Bronchial epithelial cell (primary cell): ENCODE measurements around the gene KLHL25. TPM values are rescaled to one million over a fixed set of nuclear protein-coding genes. Genes with fewer than 3 reads are reported as not detected.

Source experiments
- DNase-seq: peaks from one replicate; pipeline ENCODE4 v3.0.0-alpha.2; 2010; ENCODE audit warnings: low read depth
- FAIRE-seq: peaks from 2 replicates; lab custom pipeline; 2011; peaks lifted over from hg19 to GRCh38; lab: Jason Lieb, UNC
- H3K27me3 ChIP-seq: 2 replicates; pipeline ENCODE4 v1.5.1; 2011; ENCODE audit warnings: low read length; ENCODE audit not compliant: control insufficient read depth, insufficient read depth
- H3K36me3 ChIP-seq: 2 replicates; pipeline ENCODE4 v1.5.1; 2011; ENCODE audit warnings: low read length; ENCODE audit not compliant: control insufficient read depth, insufficient read depth
- H3K4me3 ChIP-seq: 2 replicates; pipeline ENCODE4 v1.5.1; 2011; ENCODE audit warnings: mild to moderate bottlenecking, low read depth, low read length, control low read depth
- CTCF ChIP-seq: IDR thresholded peaks from 2 replicates; pipeline ENCODE4 v1.5.1; 2011; ENCODE audit warnings: mild to moderate bottlenecking, moderate library complexity, low read length, control low read depth, inconsistent platforms; ENCODE audit not compliant: insufficient read depth, severe bottlenecking
- total RNA-seq: library from RNA; depleted of rRNA; stranded (reverse); fragments of >200 nt; gene quantifications from 2 replicates; pipeline ENCODE4 v1.2.1, GENCODE V29; 2014

KLHL25 gene
- total RNA-seq, 1 donor from 2014 or later: 4.7 TPM

- FAIRE-seq (no peak), DNase-seq (no peak)
- no peaks in the 10 kb centered on the region for H3K36me3 ChIP-seq
- TF ChIP-seq CTCF: no peak
- no peak overlapping the region for H3K4me3 ChIP-seq
- H3K27me3 ChIP-seq: no peaks in the 10 kb centered on the region
Observed at GRCh38 chr15:85762039-85762755, 32.5 kb downstream of the KLHL25 start.

- no peaks in the 10 kb centered on the region for H3K27me3 ChIP-seq
- TF ChIP-seq CTCF: no peak
- FAIRE-seq: no peak
- H3K4me3 ChIP-seq: no peak overlapping the region
- no peaks in the 10 kb centered on the region for H3K36me3 ChIP-seq
- peak; percentile 91 for DNase-seq
Observed at GRCh38 chr15:85761635-85762034, 33.1 kb downstream of the KLHL25 start.

- no peak for TF ChIP-seq CTCF
- DNase-seq (no peak), FAIRE-seq (no peak)
- Histone ChIP-seq H3K27me3 (no peaks in the 10 kb centered on the region), H3K4me3 (no peak overlapping the region), H3K36me3 (no peaks in the 10 kb centered on the region)
Observed at GRCh38 chr15:85760531-85761371, 34.0 kb downstream of the KLHL25 start.

GRCh38 chr15:85760049-85760448 is 34.7 kb downstream of the KLHL25 start:
- Histone ChIP-seq H3K27me3 (no peaks in the 10 kb centered on the region), H3K4me3 (no peak overlapping the region), H3K36me3 (no peaks in the 10 kb centered on the region)
- no peak for TF ChIP-seq CTCF
- FAIRE-seq (no peak), DNase-seq (no peak)

- TF ChIP-seq CTCF: no peak
- FAIRE-seq (no peak), DNase-seq (no peak)
- Histone ChIP-seq H3K27me3 (no peaks in the 10 kb centered on the region), H3K4me3 (no peak overlapping the region), H3K36me3 (no peaks in the 10 kb centered on the region)
Observed at GRCh38 chr15:85759376-85759775, 35.3 kb downstream of the KLHL25 start.
